ENCODE measurements around the gene NRG2.

NRG2 gene

DNA sequence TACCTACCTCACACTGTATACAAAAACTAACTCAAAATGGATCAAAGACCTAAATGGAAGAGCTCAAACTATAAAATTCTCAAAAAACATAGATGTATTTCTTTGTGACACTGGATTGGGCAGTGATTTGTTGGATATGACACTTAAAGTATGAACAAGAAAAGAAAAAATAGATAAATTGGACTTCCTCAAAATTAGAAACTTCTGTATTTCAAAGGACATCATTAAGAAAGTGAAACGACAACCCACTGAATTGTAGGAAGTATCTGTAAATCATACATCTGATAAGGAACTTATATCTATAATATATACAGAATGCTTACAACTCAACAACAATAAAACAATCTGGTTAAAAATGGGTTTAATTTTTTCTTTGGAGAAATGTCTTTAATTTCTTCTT lies 96.7 kb downstream of the NRG2 start:
- DNase-seq (ENCODE audit: low read depth in 2 of 2), result no peak

DNA sequence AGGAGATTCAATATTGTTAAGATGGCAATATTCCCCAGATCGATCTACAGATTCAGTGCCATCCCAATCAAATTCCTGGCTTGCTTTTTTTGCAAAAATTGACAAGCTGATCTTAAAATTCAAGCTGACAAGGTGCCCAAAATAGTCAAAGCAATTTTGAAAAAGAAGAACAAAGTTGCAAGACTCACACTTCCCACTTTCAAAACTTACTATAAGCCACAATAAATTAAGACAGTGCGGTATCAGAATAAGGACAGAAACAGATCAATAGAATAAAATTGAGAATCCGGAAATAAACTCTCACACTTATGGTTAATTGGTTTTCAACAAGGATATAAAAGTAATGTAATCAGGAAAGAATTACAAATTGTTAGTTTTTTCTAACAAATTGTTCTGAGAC lies 97.1 kb downstream of the NRG2 start:
- DNase-seq (ENCODE audit: low read depth in 2 of 2), result no peak

DNA sequence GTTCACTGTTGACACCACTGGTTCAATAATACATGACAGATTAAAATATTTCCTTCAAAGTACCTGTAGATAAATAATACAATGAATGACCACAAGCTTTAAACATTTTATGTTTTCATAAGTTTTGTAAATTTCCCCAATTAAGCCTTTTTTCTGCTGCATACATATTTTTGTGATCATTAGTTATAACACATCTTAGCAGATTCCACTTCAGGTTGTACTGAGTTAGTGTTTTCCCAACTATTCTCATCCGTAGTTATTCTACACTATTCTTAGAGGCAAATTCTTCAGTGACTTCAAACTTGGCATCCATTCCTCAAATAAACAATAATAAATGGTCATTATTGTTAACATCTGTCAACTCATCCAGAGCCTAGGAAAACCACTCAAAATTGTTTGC lies 100.9 kb downstream of the NRG2 start:
- no peak for DNase-seq (ENCODE audit: low read depth in 2 of 2)

DNA sequence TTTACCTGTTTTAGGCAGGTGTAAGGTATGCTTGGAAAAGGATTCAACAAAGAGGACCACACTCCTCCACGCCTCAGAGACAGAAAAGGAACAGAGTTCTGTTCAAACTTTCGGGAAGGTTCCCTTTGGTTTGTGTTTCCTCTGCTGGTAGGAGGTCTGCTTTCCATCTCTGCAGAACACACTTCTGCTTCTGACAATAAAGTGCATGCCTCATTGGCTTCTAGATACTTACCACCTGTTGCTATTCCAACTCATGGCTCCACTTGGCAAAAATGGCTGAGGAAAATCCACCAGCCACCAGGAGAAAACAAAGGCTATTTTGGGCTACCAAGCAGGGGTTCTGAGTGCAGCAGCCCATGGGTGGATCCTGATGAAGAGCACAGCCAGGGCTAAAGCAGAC lies 112.7 kb downstream of the NRG2 start:
- no peak for DNase-seq (ENCODE audit: low read depth in 2 of 2)

DNA sequence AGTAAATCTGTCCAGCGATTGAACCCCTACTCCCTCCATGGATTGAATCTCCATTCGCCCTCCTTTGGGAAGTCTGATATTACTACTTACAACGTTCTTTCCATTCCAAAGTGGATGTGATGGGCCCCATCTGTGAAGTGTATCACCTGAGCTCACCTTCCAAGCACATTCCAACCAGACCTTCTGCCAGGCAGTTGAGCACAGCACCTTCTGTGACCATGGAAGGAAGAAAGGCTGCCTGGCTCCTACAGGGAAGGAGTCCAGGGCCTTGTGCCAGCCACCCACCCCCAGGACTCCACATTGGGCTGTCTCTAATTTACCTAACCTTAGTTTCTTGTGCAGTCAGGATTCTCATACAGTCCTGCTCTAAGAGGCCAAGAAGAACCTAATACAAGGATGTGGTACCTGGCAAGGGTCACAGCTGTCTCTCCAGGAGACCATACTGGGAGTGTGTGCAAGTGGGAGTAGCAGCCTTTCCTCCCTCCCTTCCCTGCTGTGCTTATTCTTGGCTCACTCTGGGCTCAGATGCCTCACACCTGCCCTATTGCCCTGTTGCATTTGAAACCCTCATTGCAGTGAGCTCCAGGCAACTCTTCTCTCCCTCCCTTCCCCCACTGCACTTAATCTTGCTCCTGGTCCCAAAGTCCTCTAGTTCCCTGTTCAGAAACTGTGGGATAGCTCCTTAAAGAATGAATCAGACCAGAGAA lies 116.1 kb downstream of the NRG2 start:
- DNase-seq (ENCODE audit: low read depth in 2 of 2), result no peak

DNA sequence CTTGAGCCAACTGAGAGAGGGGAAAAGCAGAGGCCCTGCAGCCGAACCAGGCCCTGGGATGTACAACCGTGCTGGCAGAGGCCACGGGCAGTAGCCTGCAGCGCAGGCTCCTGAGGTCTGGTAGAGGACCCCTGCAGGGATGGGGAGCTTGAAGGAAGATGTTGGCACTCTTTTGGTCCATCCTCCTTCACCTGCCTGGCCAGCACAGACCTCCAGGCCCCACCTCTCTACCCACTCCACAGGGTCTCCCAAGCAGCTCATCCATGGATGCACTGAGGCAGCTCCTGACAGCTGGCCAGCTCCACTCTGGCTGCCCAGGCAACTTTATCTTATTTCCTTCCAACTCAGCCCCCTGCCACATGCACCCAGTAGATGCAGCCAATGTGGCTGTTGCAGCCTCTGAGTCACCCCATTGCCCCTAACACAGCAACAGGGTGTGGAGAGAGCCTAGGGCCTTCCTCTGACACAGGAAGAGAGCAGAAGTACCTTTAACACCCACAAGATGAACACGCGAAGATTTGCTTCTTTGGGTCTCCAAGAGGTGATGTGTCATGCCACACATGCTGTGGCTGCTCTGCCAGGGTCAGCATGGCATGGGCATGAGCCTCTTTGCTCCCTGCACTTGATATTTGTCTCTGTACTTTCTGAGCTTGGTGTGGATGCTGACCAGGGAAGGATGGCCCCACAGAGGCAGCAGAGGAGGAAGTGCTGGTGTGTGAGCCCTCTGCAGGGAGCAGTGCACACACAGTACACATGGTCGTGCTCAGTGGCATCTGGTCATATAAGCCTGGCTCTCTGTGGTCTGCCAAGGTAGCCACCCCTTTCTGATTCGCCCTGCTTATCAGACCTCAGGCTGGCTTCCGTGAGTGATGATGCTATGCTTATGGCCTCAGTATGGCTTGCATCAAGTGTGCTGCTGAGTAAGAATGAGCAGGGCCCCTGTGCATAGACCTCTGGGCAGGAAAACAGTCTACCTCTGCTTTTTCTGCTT lies 117.2 kb downstream of the NRG2 start:
- no peak for DNase-seq (ENCODE audit: low read depth in 2 of 2)

DNA sequence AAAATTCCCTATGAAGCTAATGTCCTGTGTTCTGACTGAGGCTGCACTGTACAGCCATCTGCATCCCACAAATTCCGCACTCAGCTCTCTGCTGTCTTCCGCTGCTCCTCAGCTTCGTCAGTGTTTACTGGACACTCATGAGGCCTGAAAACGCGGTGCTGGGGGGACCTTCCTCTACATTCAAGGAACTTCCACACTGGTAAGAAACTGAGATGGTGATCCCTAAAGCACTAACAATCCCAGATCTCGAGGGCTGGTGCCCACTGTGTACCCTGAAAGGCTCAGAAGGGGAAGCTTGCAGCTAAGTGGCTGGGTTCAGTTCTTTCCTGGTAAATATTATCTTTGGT lies 117.9 kb downstream of the NRG2 start:
- DNase-seq (ENCODE audit: low read depth in 2 of 2), result no peak

DNA sequence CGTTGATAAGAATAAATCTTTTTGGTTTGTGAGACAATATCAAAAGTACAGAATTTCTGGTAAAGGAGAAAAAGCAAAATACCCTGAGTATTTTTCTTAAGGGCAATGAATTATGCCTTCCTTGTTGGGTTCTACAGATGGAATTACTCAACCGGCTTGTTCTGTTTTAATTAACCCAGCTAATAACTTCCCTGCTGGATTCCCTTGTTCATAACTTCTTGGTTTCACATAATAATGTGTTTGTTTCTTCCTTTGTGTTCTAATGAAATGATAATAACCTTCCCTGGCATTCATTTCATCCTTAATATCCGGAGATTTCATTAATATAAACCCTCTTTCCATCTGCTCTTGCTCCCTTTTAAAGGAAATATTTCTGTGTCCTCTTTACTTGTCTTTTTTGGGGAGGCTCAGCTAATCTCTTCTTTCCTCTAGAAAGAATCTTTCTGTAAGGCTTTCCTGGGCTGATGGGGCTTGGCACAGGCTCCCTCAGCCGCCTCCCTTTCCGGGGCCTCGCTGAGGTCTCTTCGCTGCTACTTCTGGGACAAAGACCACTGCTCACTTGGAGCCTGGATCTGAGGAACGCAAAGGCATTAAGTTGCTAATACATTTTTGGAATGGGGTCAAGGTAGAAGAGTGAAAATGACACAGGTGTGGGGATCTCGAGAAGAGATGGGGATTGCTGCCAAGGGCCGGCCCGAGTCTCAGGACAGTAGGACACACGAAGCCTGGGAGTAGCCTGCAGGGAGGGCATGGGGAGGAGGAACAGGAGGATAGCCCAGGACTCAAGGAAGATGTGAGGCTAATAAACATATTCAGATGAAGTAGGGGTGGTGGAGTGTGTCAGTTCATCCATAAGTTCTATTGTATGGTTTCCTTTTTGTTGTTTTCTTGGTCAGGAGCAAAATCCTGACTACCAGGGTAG lies 118.5 kb downstream of the NRG2 start:
- no peak for DNase-seq (ENCODE audit: low read depth in 2 of 2)

DNA sequence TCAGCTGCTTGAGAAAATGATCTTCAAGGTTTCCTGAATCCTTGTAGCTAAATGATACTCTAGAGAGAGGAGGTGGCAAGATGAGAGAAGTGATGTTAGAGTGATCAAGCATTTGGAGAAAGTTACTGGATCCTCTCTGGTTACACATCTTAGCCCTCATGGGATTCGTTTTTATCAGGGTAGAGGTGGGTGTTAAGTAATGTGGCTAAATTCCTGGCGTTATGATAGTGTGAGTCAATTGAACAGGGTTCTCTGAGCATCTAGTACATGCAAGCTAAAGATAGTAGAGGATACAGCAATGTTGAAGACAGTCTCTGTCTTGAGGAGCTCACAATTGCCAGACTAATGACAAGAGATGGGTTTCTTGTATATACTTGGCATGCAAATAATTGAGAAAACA lies 123.8 kb downstream of the NRG2 start:
- DNase-seq (ENCODE audit: low read depth in 2 of 2), result no peak

DNA sequence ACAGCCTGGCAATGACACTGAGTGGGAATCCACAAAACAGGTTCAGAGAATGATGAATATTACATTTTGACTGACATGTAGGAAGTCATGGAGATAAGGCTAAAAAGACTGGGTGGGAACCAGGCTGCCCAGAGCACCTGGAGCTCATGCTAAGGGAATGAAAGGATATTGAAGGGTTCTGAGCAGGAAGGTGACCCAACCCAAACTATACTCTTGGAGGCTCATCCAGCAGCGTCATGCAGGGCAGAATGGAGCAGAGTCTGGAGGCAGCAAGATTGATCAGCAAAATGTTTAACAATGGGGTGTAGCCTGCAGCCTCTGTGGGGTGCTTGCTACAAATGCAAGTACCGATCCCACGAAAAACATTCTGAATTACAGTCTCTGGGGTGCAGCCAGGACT lies 127.3 kb downstream of the NRG2 start:
- no peak for DNase-seq (ENCODE audit: low read depth in 2 of 2)

DNA sequence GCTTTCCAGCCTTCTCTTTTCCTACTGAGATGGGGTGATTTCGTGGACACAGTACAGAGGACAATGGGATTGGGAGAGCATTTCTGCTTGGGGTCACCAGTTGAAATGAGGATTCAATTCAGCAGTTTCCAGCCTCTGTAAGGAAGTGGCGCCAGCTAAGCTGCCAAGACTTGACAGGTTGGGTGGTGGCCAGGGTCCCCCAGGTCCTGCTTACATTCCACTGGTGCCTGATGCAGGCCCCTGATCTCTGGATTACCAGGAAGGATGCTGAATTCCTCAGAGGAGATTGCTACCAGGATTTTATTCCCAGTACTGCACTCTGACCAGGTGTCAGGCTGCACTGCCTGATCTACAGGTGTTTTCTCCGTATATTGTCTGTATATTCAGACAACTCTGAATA lies 127.8 kb downstream of the NRG2 start:
- no peak for DNase-seq (ENCODE audit: low read depth in 2 of 2)

DNA sequence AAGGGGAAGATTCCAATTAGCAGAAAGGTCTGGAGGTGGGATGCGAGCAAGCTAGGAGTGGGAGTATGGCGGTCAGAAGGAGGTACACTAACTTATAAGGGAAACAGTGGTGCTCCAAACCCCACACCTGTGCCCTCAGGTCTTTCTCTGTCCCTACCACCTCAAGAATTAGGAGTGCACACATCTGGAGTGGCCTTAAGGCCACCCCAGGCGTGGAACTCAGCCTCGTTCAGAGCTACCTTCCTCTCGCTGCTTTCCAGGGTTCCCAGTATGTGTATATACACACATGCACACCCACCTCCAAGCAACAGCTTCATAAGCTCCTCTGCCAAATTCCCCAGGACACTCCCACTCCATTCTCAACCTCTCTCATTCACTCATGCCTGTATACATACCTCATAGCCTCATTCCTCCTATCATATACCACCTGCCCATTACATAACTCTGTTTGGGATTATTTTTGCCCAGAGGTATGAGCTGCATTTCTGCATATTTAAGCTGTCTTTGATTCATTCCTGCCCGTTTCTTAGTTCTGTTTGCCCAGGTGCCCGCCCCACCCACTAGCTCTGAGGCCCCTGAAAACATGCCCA lies 128.8 kb downstream of the NRG2 start:
- no peak for DNase-seq (ENCODE audit: low read depth in 2 of 2)

DNA sequence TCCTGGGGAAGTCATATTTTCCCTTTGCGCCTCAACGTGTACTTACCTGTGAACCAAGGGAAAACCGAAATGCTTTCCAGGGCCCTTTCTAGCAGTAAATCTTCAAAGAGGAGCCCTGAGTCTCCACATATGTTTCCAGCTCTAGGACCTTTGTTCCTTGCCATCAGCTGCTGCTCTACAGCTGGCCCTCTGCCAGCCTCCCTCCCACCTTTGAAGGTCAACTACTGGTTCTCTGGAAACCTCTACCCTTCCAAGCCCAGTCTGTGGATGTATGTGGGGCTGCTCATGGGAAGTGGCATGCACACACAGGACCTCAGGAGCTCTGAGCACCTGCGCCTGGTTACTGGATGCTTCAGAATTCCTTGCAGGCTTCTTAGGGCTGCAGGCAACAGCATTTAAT lies 130.3 kb downstream of the NRG2 start:
- no peak for DNase-seq (ENCODE audit: low read depth in 2 of 2)

DNA sequence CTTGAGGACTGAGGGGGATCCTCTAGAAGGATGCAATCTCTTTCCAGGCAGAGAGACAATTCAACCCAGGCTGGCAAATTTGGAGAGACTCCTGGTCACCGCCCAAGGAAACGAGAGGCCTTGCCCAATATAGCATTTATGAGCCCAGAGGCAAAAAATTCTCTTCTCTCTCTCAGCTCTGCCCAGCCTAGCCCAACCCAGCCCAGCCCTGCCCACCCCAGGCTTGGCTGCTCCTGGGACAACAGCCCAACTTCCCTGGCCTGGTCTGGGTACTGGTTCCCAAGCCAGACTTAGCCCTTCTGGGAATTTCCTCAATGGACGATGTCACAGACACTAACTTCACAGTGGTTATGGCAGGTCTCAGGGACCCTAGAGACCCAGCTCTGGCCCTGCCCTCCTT lies 130.9 kb downstream of the NRG2 start:
- DNase-seq (ENCODE audit: low read depth in 2 of 2), result no peak

DNA sequence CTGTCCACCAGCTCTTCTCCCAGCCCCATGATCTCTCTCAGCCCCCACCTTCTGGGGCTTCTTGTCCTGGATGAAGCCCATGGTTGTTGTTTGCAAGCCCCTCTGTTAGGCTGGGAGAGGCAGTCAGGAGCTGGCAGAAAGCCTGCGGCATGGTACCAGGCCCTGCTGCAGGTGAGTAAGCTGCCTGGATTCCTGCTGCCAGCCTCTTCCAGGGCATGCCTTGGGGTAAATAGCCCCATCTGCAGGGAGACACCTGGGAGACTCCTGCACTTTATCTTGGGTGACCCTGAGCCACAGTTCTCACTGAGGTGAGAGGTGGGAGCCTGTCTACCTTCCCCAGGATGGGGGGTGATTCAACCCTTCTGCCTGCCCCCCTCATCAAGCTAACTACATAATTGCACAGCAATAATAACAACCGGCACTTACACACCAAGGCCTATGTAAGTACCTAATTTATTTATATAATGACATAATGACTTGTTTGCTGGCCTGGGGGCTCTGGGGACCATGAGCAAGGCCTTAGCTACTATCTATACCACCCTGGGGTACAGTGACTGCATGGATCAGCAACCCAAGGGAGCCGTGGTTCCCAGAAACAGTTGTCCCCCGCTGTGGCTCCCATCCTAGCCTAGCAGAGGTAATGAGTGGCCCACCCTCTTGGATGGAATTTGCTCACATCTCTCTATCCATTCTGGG lies 131.5 kb downstream of the NRG2 start:
- no peak for DNase-seq (ENCODE audit: low read depth in 2 of 2)

DNA sequence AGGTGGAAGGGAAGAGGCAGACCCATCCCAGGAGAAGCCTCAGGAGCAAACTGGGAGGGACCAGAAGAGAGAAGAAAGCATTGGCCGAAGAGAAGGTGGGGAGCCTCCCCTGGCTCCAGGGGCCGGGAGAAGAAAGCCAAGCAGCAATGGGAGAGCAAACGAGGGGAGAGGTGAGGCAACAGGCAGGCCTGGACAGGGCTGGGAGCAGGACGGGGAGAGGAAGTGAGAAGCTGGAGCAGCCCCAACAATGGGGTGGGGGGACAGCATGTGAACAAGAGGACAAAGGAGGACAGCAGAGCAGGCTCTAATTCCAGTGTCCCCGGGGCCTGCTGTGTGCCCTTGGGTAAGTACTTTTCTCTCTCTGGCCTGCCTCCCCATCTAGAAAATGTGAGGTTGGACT lies 132.2 kb downstream of the NRG2 start:
- DNase-seq (ENCODE audit: low read depth in 2 of 2), result no peak

DNA sequence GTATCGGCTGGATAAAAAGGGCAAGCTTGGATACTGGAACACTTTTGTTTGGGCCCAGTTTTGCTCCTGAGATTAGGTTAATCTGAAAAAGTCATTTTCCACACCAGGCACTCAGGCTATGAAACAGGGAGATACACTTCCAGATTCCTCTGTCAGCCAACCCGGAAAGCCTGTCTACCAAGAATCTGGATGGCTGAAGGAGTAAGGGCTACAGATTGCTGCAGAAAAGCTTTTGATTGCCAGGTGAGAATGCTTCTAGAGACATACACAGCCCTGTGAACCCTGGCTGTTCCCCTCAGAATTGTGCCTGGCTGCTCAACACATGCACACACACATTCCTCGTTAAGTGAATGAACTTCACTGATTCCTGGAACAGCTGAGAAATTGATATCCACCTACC lies 133.1 kb downstream of the NRG2 start:
- DNase-seq (ENCODE audit: low read depth in 2 of 2), result no peak

DNA sequence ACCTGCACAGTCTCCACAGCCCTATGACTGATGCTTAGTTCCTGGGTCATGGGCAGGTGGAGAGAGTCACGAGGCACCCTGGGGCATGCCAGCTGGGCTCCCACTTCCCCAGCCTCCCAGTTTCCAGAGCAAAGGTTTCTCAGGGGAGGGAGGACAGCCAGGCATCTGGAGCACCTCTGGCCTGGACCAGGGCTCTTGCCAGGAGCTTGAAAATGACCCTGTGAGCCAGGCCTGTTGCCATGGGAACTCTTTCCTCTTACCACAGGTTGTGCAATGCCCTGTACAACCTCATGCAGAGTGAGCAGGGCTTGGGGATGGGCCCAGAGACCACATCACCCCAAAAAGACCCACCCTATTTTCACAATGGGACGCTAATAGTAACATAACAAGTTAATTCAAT lies 134.3 kb downstream of the NRG2 start:
- no peak for DNase-seq (ENCODE audit: low read depth in 2 of 2)

DNA sequence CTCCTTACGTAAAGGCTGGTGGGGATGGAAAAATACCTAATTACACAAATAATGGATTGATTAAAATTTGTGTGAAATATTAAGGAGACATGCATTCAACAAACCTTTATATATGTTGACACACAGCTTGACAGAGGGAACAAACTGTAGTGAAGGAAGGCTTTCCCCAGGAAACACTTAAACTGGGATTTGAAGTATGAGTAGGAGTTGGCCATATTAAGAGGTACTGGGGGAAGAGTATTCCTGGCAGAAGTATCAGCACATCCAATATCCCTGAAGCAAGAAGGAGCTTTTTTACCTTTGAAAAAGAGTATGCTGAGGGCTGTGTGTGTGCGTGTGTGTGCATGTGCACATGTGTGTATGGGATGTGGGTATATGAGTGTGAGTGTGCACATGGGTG lies 136.4 kb downstream of the NRG2 start:
- no peak for DNase-seq (ENCODE audit: low read depth in 2 of 2)

DNA sequence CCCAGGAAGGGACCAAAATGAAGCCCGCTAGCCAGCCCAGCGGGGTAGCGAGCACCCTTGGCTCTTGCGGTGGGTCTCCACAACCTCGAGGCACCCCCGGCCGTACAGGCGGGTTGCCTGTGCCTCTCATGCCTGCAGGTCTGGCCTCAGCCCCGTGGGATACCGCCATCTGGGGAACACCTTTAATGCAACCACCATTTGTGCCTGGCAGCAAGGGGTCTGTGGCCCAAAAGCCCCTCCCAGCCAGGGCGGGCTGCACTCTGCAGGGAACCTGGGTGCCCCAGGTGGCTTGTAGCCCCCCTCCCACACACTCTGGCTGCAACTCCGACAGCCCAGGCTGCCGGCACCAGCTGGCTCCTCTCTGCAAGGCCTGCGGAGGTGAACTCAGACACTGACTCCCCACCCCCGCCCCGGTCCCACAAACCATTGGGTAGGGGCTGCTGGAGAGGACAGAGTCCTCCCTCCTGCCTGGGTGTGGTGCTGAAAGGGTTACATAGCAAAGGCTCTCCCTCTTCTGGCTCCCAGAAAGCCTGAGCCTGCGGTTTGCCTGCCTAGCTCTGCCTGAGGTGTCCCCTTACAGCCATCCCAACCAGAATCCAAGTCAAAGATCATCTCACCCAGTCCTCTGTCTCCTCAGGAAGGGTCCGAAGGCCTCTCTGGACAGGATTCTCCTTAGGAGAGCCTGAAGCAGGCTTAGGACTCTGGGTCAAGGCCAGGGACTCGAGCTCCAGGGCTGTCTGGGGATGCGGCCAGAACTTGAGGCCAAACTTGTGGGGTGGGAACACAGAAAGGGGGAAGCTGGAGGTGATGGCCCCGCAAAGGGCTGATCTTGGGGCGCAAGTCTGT lies 138.1 kb downstream of the NRG2 start:
- DNase-seq (ENCODE audit: low read depth in 2 of 2), result no peak

DNA sequence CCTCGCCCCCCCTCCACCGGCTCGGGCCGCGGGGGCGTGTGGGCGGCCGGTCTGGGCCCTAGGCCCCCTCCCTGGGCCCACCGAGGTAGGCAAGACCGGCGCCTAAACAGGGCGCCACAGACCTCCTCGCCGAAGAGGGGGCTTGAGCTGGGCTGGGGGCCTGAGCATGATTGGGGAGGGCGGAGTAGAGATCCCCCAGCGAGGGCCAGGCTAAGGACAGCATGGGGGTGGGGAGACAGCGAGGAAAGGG lies 138.6 kb downstream of the NRG2 start:
- no peak for DNase-seq (ENCODE audit: low read depth in 2 of 2)
